GM19035 (cell line): Measurements from ENCODE around the gene AGAP1.

Source experiments
- ATAC-seq: cut with Tn5 transposase; IDR thresholded peaks from one replicate; pipeline ENCODE4 v1.9.1; 2021; ENCODE audit not compliant: unreplicated experiment

AGAP1 gene

DNA sequence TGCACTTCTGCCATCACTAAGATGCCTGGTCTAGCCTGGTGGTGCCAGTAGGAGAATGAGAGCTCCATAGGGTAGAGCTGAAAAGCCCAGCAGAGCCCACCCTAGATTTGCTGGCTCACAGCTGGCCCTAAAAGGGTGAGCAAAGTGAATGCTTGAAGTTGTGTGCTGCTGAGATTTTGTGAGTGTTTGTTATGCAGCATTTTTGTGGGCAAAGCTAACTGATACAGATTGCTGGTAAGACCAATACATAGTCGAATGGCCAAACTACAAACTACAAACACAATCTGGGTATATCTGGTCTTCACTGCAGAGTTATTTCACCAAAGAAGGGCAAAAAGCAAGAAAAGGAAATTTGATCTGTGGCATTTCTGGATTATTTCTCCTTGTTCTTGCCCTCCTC is 7.1 kb upstream of the AGAP1 start:
- no peak for ATAC-seq

DNA sequence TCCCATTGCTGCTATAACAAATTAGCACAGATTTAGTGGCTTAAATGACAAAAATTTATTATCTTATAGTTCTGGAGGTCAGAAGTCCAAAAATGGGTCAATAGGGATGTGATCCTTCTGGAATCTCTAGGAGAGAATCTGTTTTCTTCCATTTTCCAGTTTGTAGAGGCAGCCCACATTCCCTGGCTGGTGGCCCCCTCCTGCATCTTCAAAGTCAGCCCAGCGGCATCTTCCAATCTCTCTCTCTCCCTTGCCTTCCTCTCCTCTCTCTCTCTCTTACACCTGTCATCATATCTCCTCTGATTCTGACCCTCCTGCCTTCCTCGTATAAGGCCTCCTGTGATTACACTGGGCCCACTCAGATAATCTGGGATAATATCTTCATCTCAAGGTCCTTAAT is 3.9 kb upstream of the AGAP1 start:
- no peak for ATAC-seq

DNA sequence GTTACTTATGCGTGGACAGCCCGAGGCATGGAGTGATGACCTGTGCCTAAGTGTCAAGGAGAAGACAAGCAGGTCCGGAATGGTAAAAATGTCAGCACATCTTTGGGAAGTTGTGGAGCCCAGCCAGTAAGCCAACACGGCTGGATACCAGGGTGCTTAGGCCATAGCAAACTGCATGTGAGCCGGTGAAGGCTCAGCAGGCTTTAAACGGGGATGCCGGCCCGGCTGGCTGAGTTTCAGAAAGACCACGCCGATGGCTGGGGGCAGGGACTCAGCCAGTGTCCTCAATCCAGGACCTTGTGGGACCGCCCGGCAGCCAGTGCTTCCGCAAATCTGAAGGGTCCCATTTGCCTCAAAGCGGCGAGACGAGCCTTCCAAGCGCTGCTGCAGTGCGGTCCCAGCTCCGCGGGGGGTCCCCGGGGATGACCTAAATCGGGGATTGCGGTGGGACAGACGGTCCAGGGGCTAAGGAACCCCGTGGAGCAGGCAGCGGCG is 946 bp upstream of the AGAP1 start:
- no peak for ATAC-seq

DNA sequence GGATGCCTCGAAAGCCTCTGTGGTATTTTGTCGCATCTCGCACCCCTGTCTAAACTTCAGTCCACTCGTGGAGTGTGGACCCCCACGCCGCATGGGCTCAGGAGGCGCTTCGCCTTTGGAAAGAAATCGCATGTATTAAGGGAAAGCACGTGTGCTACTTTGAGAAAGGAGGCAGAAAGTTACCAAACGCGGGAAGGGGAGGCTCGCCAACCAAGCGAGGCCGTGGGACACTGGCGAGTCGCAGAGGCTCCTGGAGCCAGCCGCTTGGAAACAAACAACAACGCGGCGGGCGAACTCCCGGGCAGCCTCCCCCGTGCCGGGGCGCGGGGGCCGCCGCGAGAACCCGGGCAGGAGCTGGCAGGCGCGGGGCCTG is 455 bp upstream of the AGAP1 start:
- ATAC-seq: no peak

DNA sequence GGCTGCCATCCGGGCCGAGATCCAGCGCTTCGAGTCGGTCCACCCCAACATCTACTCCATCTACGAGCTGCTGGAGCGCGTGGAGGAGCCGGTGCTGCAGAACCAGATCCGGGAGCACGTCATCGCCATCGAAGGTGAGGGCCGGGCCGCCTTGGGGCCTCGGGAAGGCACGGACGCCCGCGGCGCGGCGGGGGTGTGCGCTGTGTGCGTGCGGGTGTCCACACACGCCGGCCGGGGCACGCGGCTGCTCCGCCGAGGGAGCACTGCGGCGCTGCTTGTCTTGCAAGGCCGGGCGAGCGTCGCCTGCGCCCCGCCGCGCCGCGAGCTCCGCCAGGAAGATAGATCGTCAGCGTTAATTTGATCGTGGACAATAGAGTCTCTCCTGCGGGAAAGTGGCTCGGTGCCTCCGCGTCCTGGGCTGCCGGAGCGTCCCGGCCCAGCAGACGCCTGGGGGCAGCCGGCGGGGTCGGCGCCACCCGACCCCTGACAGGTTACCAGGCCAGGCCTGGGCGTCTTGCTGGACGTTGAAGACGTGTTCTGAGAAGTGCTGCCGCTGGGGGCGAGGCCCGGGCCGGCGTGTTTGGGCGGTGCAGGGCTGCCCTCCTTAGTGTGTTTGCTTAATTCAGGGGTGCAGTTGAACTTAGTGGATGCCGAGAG is 1.0 kb downstream of the AGAP1 start:
- ATAC-seq: no peak

DNA sequence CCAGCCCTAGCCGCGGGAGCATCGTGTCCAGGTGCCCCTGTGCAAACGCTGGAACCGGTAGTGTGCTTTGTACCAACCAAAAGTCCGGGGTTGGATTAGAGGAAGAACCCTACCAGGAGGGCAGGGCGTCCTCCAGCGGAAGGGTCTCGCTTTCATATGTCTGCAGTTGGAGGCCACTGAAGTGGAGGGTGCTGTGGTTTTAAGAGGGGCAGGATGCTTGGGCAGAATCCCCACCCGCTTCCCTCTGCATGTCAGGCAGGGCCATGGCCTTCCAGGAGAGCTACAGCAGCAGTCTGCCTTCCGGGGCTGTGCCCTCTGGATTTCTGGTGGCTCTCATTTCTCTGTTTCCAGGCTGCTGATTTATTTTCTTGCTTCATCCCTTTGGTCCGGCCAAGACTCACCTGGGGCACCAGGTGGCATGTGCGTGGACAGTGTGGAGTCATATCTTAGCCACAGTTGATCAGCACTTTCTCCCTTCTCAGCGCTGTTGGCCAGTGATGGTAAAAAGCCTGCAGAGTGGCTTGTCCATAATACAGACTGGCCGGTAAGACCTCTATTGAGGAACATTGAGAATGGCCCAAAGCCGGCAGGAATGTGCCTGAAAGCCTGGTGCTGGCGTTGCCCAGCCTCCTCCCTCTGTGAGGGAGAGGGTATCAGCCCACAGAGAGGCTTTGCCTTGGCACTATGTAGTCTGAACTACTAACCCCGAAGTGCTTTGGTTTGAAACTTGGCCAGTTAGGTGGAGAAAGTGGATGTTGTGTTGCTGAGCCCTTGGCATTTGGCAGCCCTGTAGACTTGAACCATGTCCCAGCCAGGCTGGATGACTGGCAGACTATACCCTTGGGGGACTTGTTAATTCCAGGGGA is 1.8 kb downstream of the AGAP1 start:
- ATAC-seq: no peak

DNA sequence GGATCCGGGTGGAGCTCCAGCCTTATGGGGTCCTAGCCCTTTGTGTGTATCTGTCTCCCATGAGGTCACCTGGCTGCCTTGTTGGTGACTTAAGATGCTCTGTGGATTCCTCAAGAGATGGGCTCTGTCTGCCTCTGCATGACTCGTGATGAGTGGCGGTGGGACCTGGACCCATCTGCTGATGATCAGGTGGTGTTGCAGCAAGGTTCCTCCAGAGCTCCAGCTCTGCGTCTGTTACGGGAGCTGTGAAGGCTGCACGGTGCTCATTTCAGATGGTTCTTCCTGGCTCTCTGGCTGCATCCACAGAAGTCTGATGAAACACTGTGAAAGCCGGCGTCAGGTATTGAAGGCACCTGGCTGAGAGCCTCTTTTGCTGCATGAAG is 2.4 kb downstream of the AGAP1 start:
- ATAC-seq: no peak

DNA sequence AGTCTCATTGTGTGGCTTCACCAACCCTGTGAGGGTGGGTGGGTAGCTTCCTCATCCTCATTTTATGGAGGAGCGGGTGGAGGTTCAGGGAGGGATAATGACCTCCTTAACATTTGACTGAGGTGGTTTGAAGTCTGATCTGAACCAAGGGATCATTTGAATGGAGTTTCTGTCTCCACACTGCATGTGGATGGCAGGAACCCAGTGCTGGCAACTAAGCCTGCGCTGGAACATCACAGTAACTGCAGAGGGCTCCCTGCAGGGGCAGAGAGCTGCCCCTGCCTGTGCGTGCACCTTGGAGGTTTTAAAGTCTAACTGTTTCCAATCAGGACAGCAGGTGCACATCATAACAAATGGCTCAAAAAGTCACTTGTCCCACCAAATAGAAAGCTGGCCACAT is 3.3 kb downstream of the AGAP1 start:
- no peak for ATAC-seq

DNA sequence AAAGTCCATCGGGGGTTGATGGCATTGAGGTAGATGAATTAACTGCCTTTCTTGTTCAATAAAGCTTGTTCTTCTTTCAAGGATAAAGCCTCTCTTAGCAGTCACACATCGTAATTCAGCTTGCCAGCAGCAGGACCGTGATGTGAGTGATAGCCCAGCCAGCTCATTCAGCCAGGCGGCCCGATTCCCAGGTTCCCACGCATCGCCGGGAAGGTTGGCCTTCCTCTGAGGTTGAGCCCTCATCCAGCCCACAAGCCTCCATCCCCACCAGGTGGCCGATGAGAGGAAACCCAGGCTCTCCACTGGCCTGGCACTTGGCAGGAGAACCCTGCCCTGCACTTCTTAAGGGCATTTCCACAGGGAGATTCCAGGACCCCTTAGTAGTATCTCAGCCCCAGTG is 4.7 kb downstream of the AGAP1 start:
- no peak for ATAC-seq

DNA sequence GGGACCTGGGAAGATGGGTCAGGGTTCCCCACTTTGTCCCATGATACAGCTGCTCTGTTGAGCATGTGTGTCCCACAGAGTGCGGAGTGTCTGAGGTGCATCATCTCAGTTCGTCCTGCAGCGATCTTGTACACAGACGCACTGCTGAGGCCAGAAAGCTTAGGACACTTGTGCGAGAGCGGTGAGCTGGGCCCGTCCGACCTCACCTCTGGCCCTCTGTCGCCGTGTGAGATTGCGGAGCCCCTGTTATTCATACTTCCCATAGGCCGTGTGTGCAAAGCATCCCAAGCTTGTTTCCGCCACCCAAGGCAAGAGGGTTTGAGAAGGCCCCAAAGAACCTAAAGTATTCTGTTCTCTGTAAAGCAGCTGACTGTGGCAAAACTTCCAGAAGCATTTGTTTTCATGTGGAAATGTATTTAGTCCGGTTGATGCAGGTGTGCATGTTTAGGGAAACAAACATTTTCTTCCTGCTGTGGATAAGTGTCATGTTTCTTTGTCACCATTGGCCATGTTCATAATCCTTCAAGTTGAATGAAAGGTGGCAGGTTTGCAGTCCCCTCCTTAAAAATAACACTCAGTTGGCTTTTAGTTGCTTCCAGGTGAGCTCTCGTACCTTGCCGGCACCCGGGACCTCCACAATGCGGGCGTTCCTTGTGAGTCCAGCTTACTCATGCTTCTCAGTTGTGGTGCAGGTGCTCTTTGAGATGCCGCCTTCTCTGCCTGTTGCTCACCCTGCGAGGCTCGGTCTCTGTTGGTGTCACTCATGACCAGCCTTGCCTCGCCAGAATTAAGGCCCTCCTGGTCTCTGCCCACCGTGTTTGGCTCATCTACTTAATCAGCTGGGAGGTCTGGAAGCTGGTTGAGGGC is 5.3 kb downstream of the AGAP1 start:
- ATAC-seq: no peak

DNA sequence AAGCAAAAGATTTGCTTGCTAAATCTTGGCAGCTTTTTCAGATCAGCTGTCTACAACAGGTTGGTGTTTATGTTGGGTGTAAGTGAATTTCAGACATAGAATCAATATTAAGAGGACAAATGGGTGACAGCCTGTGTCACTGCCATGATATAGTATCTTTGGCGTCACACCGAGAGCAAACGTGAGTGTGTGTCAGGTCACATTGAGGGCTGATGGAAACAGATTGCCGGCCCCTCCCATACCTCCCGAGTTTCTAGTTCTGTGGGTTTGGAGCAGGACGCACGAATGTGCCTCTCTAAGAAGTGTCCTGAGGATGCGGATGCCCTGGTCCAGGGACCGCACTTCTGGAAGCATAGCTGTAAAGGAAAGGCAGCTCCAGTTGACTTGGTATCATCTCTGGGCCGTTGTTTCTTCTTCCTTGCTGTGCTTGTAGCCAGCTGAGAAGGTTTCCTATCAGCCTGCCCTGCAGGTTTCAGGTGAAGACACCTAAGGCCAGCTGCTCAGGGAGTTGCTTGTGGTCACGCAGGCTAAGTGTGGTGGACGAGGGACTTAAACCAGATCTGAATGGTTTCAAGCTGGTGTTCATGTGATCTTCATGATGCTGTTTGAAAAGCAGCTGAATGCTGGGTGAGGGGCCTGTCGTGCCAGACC is 6.4 kb downstream of the AGAP1 start:
- ATAC-seq: no peak

DNA sequence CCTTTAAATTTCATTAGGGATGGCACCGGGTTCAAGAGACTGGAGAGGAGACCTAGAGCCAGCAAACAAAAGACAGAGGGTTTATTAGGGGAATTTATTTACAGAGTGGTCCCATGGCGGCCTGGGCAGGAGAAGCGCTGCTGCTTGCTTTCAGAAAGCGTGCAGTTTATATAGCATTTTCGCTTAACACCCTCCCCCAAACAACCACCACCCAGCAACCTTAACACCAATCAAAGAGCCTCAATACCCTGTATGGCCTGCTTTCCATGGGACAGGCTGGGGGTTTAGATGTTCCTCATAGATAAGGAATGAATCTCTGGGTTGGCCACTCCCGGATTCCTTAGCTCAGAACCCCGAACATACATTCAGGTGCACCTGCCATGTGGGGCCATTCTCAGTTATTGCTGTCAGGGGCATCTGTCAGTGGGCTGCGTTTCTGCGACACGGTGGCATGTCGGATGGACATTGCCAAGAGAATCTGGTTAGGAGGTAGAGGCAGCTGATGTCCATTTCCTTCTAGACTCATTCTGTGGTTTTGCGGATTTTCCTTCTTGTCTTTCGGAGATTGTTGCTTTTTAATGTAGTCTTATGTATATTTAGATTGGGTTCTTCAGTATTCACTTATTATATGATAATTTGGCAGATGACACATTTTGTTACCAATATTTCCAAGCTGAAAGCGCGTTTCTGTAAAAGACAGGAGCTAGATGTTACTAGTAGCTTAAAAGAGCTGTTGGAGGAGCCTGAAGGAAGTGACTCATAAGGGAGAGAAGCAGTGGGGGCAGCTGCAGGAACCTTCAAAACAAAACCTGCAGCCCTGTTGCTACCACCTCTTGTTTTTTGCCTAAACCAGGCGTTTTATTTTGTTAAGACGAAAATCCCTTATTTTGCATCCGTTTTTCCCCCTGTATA is 7.2 kb downstream of the AGAP1 start:
- ATAC-seq: no peak

DNA sequence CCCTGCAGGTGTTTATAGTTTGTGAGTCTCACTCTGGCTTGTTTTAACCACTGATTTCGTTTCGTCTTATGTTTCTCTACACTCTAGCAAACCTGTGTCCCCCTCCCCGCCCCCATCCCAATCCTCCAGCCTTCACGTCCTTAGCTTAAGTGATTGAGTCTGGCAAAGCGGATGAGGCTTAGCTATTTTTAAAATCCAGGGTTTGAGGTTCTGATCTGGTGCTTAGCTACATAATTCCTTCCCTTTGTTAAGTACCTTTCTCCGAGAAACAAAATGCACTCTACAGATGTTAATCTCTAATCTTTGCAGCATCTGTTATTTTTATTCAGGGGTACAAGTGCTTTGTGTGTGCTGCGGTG is 7.8 kb downstream of the AGAP1 start:
- no peak for ATAC-seq

DNA sequence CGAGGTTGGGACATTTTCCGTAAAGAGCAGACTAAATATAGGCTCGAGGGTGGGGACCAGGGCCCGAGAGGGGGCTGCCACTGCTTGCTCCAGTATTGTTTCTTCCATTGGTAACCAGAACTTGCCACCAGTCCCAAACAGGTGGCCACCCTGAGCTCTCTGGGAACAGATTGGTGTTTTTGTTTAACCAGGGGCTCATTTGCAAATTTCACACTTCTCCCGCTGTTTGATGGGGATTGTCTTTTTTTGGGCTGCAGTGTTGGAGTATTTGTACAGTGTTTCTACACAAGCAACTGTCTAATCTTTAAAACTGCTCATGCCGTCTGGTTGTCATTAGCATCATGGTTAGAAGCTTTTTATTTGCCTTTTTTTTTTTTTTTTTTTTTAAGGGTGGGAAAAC is 8.5 kb downstream of the AGAP1 start:
- no peak for ATAC-seq

DNA sequence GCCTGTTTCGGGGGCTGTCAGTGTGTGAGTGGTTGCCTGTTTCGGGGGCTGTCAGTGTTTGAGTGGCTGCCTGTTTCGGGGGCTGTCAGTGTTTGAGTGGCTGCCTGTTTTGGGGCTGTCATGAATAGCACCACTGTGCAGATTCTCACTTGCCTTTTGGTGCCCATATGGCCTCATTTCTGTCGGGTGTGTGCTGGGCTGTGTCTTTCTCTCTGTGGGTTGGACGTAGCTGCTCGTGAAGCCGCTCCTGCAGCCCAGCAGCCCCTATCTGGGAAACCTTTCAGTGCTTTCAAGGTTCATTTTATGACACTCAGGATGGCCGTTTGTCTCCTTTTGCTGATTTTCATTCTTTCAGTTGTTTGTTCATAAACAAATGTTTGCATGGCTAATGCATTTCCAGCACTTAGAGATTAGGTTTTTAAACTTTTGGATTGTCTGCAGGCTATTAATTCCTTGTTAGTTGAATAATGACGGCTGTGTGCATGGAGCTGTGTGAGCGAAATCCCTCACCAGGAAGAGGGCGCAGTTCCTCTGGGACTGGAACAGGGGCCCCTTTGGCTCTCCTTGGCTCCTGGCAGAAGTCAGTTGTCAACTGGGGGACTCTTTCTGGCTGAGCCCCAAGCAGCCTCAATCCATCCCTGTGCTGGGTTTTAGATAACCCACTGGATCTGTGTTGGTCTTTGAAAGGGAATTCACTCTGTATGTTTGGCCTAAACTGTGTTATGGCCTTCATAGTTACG is 10.8 kb downstream of the AGAP1 start:
- no peak for ATAC-seq

DNA sequence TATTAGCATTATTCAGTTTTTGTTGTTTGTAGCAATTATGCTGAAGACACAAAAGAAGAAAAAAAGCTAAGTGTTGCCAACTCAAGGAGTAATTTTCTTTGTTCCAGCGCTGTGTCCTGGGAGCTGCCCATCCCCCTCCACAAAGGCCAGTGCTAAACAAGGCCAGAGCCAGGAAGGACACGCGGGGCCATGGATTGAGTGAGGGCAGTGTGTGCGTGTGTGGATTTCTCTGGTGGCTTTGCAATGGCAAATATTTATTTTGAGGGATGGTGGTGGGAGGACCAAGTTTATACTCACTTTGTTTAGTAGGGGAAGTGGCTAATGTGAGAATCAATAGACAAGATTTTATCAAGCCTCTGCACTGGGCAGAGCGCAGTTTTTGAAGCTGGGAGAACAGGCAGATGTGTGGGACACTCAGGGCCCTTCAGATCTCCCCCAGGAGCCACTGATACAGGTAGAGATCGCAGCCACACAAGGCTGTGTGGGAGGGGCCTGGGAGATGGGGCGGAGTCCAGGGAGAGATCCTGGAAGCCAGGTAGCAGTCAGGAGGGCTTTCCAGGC is 11.4 kb downstream of the AGAP1 start:
- no peak for ATAC-seq

DNA sequence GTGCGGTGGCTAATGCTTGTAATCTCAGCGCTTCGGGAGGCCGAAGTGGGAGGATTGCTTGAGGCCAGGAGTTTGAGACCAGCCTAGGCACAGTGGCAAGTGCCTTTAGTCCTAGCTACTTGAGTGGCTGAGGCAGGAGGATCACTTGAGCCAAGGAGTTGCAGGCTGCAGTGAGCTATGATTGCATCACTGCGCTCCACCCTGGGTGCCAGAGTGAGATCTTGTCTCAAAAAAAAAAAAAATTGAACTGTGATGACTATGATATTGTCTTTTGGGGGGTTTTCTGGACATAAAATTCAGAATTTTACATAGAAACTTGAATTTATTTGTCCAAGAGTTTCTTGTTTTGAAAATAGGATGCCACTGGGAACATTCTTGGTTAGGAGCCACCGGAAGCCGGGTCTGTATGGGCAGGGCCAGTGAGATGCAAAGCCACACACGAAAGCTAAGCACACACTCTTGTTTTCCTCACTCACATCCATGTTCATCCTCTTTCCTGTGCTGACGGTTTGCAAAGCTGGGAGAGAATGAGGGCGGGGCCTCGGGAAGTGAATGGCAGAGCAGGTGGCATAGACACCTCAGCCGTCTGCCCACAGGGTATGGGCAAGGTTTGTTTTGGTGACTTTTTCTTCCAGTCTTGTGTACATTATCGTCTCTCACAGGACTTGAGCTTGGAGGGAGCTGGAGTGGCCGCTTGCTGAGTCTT is 12.6 kb downstream of the AGAP1 start:
- no peak for ATAC-seq

DNA sequence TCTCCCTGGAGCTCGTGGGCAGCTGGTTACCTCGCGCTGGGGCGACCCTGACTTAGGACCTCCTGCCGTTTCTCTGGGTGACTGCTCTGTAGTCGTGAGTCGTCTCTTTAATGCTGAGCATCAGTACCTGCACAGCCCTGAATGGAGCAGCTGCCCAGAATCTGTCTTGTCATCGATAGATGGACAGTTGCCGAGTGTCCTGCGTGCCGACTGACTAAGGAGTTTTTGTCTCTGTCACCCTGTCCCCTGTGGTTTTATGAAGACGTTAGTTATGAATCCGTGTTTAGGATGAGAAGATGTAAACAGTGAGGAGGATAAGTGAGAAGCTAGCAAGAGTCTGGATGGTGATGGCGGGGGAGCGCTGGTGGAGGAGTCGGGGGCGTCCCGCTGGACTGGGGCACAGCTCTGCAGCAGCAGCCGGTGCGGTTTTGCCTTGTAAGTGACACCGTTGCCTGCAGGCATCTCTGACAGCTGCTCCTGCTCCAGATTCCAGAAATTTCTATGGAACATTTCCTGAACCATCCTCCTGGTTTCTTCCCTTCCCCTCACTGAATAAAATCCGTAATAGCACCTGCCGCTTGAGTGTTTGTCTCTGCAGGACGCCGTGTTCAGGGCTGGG is 13.3 kb downstream of the AGAP1 start:
- ATAC-seq: no peak
